Measurements from ENCODE around the gene PNPLA8.
"Not testable (repeated sequence)": the region's sequence is repeated elsewhere in the genome, so short reads cannot be mapped to it uniquely, and the experiment has no call there.

The PNPLA8 gene

DNA sequence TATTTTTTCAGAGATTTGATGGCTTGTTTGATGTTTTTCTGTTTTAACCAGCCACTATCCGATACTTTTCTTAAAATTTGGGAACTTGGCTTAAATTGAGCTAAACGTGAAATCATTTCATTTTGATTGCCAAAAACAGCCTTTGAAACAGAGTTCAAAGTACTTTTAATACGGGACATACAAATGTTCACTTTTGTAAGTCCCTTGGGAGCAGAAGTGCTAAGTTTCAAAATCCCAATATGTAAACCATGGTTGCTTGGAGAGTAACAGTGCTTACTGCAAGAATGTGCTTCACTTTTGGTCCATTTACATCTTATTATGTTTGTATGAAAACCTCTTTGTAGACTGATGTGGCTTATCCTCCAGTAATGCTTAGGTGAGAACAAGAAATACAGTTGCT is 10.9 kb downstream of the PNPLA8 start:
- no peak overlapping the region for H3K4me3 ChIP-seq (ENCODE audit: low read depth, low read length)
- in situ Hi-C loops (cut with HindIII; ENCODE audit: low sequenced_read_pairs), result no loop called here
- DNase-seq (ENCODE audit: low read depth, low spot score), result no peak
- TF ChIP-seq, protein P1, sequence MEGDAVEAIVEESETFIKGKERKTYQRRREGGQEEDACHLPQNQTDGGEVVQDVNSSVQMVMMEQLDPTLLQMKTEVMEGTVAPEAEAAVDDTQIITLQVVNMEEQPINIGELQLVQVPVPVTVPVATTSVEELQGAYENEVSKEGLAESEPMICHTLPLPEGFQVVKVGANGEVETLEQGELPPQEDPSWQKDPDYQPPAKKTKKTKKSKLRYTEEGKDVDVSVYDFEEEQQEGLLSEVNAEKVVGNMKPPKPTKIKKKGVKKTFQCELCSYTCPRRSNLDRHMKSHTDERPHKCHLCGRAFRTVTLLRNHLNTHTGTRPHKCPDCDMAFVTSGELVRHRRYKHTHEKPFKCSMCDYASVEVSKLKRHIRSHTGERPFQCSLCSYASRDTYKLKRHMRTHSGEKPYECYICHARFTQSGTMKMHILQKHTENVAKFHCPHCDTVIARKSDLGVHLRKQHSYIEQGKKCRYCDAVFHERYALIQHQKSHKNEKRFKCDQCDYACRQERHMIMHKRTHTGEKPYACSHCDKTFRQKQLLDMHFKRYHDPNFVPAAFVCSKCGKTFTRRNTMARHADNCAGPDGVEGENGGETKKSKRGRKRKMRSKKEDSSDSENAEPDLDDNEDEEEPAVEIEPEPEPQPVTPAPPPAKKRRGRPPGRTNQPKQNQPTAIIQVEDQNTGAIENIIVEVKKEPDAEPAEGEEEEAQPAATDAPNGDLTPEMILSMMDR (IDR thresholded peaks at IDR 0.05; ENCODE audit: low read depth, low read length), result no peak

DNA sequence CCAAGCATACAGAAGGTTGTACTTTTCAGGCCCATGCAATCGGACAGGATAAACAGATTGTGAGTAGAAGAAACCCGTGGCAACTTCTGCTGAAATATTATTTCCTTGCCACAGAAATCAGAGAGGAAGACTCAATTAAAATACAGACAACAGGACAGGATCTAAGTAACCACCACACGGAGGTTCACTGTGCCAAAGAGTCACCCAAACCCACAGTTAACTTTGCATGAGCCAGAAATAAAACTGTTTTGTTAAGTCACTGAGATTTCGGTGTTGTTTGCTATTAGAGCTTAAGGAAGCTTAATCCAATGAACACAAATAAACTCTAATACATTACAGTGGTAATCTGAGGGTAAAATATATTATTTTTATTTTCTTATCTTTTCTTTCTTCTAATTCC is 14.0 kb downstream of the PNPLA8 start:
- no peak overlapping the region for H3K4me3 ChIP-seq (ENCODE audit: low read depth, low read length)
- in situ Hi-C loops (cut with HindIII; ENCODE audit: low sequenced_read_pairs), result no loop called here
- TF ChIP-seq, protein P1 (IDR thresholded peaks at IDR 0.05; ENCODE audit: low read depth, low read length), result no peak
- DNase-seq (ENCODE audit: low read depth, low spot score), result no peak

DNA sequence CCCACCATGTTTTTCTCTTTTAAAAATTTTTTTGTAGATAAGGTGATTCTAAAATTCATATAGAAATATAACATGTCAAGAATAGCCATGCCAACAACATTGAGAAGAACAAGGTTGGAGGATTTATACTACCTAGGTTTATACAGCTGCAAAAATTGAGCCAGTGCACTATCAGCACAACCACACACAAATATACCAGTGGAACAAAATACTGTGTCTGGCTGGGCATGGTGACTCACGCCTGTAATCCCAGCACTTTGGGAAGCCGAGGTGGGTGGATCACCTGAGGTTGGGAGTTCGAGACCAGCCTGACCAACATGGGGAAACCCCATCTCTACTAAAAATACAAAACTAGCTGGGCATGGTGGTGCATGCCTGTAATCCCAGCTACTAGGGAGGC is 21.4 kb downstream of the PNPLA8 start:
- H3K4me3 ChIP-seq (ENCODE audit: low read depth, low read length); in situ Hi-C loops (cut with HindIII; ENCODE audit: low sequenced_read_pairs); DNase-seq (ENCODE audit: low read depth, low spot score): not testable (repeated sequence)

DNA sequence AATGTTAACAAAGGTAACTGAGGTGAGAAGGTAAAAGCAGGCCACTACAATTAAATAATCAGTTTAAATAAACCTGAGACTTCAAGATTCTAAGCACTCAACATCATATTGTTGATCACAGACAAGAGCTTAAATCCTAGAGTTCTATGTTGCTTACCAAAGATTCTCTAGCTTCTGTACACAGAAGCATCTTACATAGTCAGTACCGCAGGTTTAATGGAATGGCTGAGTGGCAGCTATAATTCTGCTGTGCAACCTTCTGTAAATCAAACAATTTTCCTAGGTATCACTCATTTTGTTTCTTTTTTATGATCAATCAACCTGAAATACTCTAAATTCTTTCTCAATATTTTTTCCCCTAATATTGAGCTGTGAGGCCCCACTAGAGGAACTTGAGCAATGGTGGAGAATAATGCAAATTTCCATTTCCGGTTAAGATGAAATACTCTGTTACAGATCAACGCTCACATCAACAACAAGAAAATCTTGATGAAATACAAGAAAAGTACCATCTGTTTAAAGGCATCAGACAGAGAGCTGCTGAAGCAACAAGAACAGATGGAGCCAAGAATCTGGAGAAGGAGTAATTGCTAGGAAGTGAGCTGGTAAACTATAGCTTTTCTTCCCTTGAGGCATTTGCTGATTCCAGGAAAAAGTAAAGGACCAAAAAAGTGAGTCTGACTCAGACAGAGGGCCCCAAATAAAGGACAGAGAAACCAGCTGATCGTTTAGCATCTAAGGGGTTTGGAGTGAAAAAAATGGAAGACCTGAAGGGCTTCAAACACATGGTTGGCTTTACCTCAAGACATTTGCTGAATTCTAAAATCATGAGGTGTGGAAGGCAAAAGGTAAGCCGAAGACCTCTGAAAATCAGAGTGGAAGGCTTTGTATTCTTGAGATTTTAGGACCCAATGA is 22.6 kb downstream of the PNPLA8 start:
- no peak overlapping the region for H3K4me3 ChIP-seq (ENCODE audit: low read depth, low read length)
- in situ Hi-C loops (cut with HindIII; ENCODE audit: low sequenced_read_pairs), result no loop called here
- DNase-seq (ENCODE audit: low read depth, low spot score), result no peak
- TF ChIP-seq, protein P1 (IDR thresholded peaks at IDR 0.05; ENCODE audit: low read depth, low read length), result no peak

DNA sequence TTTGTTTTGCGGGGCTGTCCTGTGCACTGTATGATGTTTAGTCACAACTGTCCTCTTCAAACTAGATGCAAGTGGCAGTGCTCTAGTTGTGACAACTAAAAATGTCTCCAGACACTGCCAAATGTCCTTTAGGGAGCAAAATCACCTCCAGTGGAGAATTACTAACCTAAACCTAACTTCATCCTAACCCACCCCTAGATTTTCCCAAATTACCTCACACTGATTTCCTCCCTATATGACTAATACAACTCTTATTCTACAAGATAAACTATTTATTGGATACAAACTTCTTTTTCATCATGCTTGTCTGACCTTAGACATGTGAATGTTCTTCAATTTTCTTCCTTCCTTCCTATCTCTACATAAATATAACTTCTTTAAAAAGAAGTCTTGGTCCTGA is 26.4 kb downstream of the PNPLA8 start:
- TF ChIP-seq, protein P1 (IDR thresholded peaks at IDR 0.05; ENCODE audit: low read depth, low read length), result no peak
- H3K4me3 ChIP-seq (ENCODE audit: low read depth, low read length), result no peak overlapping the region
- in situ Hi-C loops (cut with HindIII; ENCODE audit: low sequenced_read_pairs), result loop anchor here (25.0 kb wide), 1 partner anchor 312 kb away; no protein-coding TSS in a partner anchor
- DNase-seq (ENCODE audit: low read depth, low spot score), result no peak

DNA sequence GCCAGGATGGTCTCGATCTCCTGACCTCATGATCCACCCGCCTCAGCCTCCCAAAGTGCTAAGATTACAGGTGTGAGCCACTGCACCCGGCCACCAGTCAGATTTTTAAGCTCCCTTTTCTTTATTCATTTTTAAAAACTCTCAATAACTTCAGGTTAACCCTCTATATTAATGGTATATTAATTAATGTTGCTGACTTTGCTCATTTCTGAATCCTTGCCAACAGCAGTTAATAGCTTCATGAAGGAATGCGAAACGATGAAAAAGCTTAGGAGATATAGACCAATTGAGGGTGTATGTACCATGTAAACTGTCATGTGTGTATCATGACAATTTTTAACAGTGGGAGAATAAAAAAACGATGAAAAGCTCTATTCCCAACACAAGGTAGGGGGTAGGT is 27.5 kb downstream of the PNPLA8 start:
- no peak for DNase-seq (ENCODE audit: low read depth, low spot score)
- no peak overlapping the region for H3K4me3 ChIP-seq (ENCODE audit: low read depth, low read length)
- TF ChIP-seq, protein P1 (IDR thresholded peaks at IDR 0.05; ENCODE audit: low read depth, low read length), result no peak
- in situ Hi-C loops (cut with HindIII; ENCODE audit: low sequenced_read_pairs), result loop anchor here (25.0 kb wide), 1 partner anchor 311 kb away; no protein-coding TSS in a partner anchor

DNA sequence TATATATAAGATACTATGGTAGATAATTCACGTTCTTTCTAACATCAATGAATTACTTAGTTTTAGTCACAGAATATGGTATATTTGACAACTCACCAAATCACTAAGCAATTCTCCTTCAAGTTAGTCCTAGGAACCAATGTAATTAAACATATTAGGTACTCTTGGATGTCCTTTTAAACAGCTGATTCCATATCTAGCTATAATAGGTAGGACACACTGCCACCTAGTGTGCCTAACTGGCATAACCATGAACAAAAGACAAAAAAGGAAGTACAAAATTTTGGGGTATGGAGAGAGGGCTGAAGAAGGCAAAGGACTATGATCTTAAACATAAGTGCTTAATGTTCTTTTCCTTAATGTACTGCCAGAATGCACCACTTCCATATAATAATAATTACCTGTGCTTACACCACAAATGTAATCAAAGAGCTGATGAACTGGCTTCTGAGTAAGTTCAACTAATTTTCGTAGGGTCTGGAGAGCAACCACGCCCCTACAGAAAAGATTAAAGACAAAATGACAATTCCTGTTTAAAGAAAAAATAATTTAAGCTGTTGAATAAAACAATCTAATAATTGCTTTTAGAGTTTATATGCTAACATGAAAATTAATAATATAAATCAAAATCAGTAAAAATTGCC is 28.7 kb downstream of the PNPLA8 start:
- in situ Hi-C loops (cut with HindIII; ENCODE audit: low sequenced_read_pairs), result loop anchor here (25.0 kb wide), 1 partner anchor 310 kb away; no protein-coding TSS in a partner anchor
- no peak overlapping the region for H3K4me3 ChIP-seq (ENCODE audit: low read depth, low read length)
- TF ChIP-seq, protein P1 (IDR thresholded peaks at IDR 0.05; ENCODE audit: low read depth, low read length), result peak; percentile 81
- peak; percentile 59 for DNase-seq (ENCODE audit: low read depth, low spot score)

All from astrocyte of the spinal cord (primary cell).